HG02678 (cell line): ENCODE results near the gene FCRL3.

ENCODE experiments used
- ATAC-seq: cut with Tn5 transposase; IDR thresholded peaks from one replicate; pipeline ENCODE4 v1.9.1; 2021; ENCODE audit warnings: mild to moderate bottlenecking, moderate library complexity; ENCODE audit not compliant: unreplicated experiment

FCRL3 gene

GRCh38 chr1:157691285-157691920 is 9.2 kb downstream of the FCRL3 start:
- no peak for ATAC-seq

- ATAC-seq = no peak
These were observed 17.7 kb downstream of the FCRL3 start for GRCh38 chr1:157682710-157683437.

- no peak for ATAC-seq
These were observed 21.8 kb downstream of the FCRL3 start for GRCh38 chr1:157678721-157679120.

GRCh38 chr1:157673008-157673407 is 27.6 kb downstream of the FCRL3 start:
- no peak for ATAC-seq

- no peak for ATAC-seq
These were observed 28.7 kb downstream of the FCRL3 start for GRCh38 chr1:157671895-157672294.

GRCh38 chr1:157659576-157660247 is 40.9 kb downstream of the FCRL3 start:
- ATAC-seq = no peak

- ATAC-seq = no peak
These were observed 42.0 kb downstream of the FCRL3 start for GRCh38 chr1:157658571-157658970.

- peak; percentile 20 for ATAC-seq
These were observed 47.1 kb downstream of the FCRL3 start for GRCh38 chr1:157653494-157653873.

- ATAC-seq = peak; percentile 98
These were observed 47.6 kb downstream of the FCRL3 start for GRCh38 chr1:157652859-157653493.

GRCh38 chr1:157648317-157648716 is 52.3 kb downstream of the FCRL3 start:
- ATAC-seq = no peak

GRCh38 chr1:157646144-157646543 is 54.4 kb downstream of the FCRL3 start:
- ATAC-seq = no peak

GRCh38 chr1:157641177-157641576 is 59.4 kb downstream of the FCRL3 start:
- ATAC-seq = no peak

- no peak for ATAC-seq
These were observed 60.8 kb downstream of the FCRL3 start for GRCh38 chr1:157639800-157640199.

GRCh38 chr1:157628773-157629172 is 71.8 kb downstream of the FCRL3 start:
- no peak for ATAC-seq
